Activated T-helper 2 cell treated with anti-CD3 and anti-CD28 coated beads, Interferon-gamma antibody, Interleukin-2, Interleukin-4, amounts not matched to agents 10 μg/mL and 5 μg/mL and 100 μg/mL, durations not matched to agents 14 hours and 24 hours and 36 hours (primary cell): Measurements from ENCODE around the gene GPR160. TPM values are rescaled to one million over a fixed set of nuclear protein-coding genes. Genes with fewer than 3 reads are reported as not detected.

Experiments
- DNase-seq: peaks from one replicate; pipeline ENCODE4 v3.0.0; 2021; ENCODE audit warnings: low spot score
- H3K27ac Mint-ChIP-seq: one replicate; pipeline ENCODE4 v1.8.0; 2021; ENCODE audit warnings: mixed read lengths
- H3K27me3 Mint-ChIP-seq: one replicate; pipeline ENCODE4 v1.8.0; 2021; ENCODE audit warnings: low read depth, mixed read lengths
- H3K36me3 Mint-ChIP-seq: one replicate; pipeline ENCODE4 v1.8.0; 2021; ENCODE audit warnings: low read depth, mixed read lengths
- H3K4me1 Mint-ChIP-seq: one replicate; pipeline ENCODE4 v1.8.0; 2021; ENCODE audit warnings: low read depth, mixed read lengths
- H3K4me3 Mint-ChIP-seq: one replicate; pipeline ENCODE4 v1.8.0; 2021; ENCODE audit warnings: low read depth, mild to moderate bottlenecking, moderate library complexity, mixed read lengths
- H3K9me3 Mint-ChIP-seq: one replicate; pipeline ENCODE4 v1.8.0; 2021; ENCODE audit warnings: mixed read lengths
- intact Hi-C: fragments of 100-400 bp; cut with micrococcal nuclease; formaldehyde crosslinking; loops from one replicate; pipeline ENCODE4 v1.15.1; 2023
- total RNA-seq: library from RNA; stranded (reverse); gene quantifications from 2 replicates; pipeline ENCODE4 v1.2.3, GENCODE V29; 2022

The GPR160 gene
- total RNA-seq, 1 donor from 2014 or later: 9.6 TPM

GRCh38 chr3:170057550-170057949, 19.8 kb downstream of the GPR160 start:
- Mint-ChIP-seq H3K4me3 (peak overlapping the region; percentile 61), H3K9me3 (no peaks in the 10 kb centered on the region), H3K36me3 (peaks cover 3% of the 10 kb centered on the region), H3K27me3 (no peaks in the 10 kb centered on the region), H3K27ac (peak overlapping the region; percentile 81), H3K4me1 (peaks cover 46% of the 10 kb centered on the region)
- intact Hi-C loops: loop anchor here (2.0 to 5.0 kb wide), 4 partner anchors 19 to 200 kb away; no protein-coding TSS in a partner anchor
- no peak for DNase-seq

DNA sequence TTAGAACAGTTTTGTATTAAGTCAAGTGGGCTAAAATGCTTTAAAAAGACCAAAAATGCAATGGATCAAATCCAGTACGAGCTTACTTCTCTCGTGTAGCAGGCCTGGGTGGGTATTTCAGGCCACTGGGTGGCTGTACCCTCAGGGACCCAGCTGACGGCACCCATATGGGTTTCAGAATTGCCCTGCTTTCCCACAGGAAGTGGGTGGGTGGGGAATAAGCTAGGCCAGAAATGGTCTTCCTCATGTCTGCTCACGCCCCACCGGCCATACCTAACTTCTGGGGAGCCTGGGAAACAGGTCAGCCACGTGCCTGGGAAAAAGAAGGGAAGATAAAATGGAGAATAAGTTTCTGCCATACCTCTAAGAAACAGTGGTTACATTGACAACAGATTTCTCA, 20.3 kb downstream of the GPR160 start:
- intact Hi-C loops: loop anchor here (5.0 kb wide), 1 partner anchor 199 kb away; no protein-coding TSS in a partner anchor
- peak overlapping the region; percentile 81 for H3K27ac Mint-ChIP-seq
- peak overlapping the region; percentile 61 for H3K4me3 Mint-ChIP-seq

GRCh38 chr3:170059447-170059846, 21.7 kb downstream of the GPR160 start:
- Mint-ChIP-seq H3K9me3 (no peaks in the 10 kb centered on the region), H3K4me3 (no peak overlapping the region), H3K27ac (no peak overlapping the region), H3K27me3 (no peaks in the 10 kb centered on the region), H3K36me3 (peaks cover 3% of the 10 kb centered on the region), H3K4me1 (peaks cover 41% of the 10 kb centered on the region)
- intact Hi-C loops: loop anchor here (5.0 kb wide), 1 partner anchor 198 kb away; no protein-coding TSS in a partner anchor
- DNase-seq: no peak

More for the DNA sequence above, 20.3 kb downstream of the GPR160 start:
- no peaks in the 10 kb centered on the region for H3K27me3 Mint-ChIP-seq
- H3K36me3 Mint-ChIP-seq: peaks cover 3% of the 10 kb centered on the region
- no peak for DNase-seq
- no peaks in the 10 kb centered on the region for H3K9me3 Mint-ChIP-seq
- peaks cover 46% of the 10 kb centered on the region for H3K4me1 Mint-ChIP-seq

DNA sequence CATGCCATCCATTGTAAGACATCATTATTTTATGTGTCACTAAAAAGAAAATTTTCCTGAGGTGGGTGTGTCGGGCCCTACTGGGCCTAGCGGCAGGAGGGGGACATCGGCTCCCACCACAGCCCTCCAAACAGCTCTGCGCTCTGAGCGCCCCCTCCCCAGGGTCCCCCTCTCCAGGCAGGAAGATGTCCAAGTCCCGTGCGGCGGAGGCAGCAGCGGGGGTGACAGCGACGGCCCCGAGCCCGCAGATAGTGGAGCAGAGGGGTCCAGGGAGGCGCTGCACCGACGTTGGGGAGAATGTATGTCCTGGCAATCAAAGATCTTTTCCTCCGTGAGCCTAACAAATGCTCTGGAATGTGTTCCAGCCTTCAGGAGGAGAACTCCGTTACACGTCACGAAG, 24.3 kb downstream of the GPR160 start:
- Mint-ChIP-seq H3K27me3 (no peaks in the 10 kb centered on the region), H3K4me1 (peaks cover 21% of the 10 kb centered on the region), H3K4me3 (no peak overlapping the region), H3K27ac (no peak overlapping the region), H3K9me3 (no peaks in the 10 kb centered on the region), H3K36me3 (peaks cover 3% of the 10 kb centered on the region)
- intact Hi-C loops: no loop called here
- DNase-seq: no peak

DNA sequence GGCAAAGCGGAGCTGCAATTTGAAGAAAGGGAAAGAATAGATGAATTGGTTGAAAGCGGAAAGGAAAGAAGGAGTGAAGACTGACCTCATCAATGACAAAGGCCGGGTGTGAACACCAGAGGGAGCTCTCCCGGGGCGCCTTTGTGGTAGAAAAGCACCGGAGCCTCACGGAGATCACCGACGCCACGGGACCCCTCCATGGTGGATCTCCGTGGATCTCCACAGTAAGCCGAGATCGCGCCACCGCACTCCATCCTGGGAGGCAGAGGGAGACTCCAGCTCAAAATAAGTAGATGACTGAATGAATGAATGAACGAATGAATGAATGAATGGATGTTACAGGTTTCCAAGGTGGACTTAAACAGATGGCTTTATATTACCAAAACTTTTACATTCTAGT, 25.0 kb downstream of the GPR160 start:
- Mint-ChIP-seq H3K4me3 (no peak overlapping the region), H3K9me3 (no peaks in the 10 kb centered on the region), H3K27me3 (no peaks in the 10 kb centered on the region), H3K36me3 (peaks cover 3% of the 10 kb centered on the region), H3K4me1 (peaks cover 14% of the 10 kb centered on the region), H3K27ac (no peak overlapping the region)
- DNase-seq: no peak
- intact Hi-C loops: no loop called here

DNA sequence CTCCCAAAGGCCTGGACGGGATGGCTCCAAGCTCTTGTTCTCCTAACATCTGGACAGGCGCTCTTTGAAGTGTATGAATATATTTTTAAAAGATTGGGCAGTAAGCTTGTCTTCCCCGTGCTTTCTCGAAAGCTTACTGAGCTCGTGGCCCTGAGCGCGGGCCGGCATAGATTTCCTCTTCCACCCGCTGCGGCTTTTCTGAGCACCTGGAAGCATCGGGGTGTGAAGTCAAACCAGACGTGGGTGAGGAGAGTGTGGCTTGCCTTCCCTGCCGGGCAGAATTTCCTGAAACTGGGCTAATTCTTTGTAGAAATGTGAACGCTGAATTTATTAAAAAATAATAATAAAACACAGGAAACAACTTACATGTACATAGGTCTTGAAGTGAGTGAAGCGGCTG, 25.9 kb downstream of the GPR160 start:
- intact Hi-C loops: no loop called here
- Mint-ChIP-seq H3K36me3 (peaks cover 3% of the 10 kb centered on the region), H3K9me3 (no peaks in the 10 kb centered on the region), H3K4me1 (peaks cover 5% of the 10 kb centered on the region), H3K27me3 (no peaks in the 10 kb centered on the region), H3K4me3 (no peak overlapping the region), H3K27ac (no peak overlapping the region)
- DNase-seq: no peak

- DNase-seq: no peak
- Mint-ChIP-seq H3K27me3 (no peaks in the 10 kb centered on the region), H3K36me3 (peaks cover 3% of the 10 kb centered on the region), H3K4me1 (peaks cover 3% of the 10 kb centered on the region), H3K4me3 (no peak overlapping the region), H3K27ac (no peak overlapping the region), H3K9me3 (no peaks in the 10 kb centered on the region)
- intact Hi-C loops: no loop called here
Measured at GRCh38 chr3:170064108-170064507, 26.3 kb downstream of the GPR160 start.

- H3K4me3 Mint-ChIP-seq: no peak overlapping the region
- H3K36me3 Mint-ChIP-seq: peaks cover 21% of the 10 kb centered on the region
- no peaks in the 10 kb centered on the region for H3K27me3 Mint-ChIP-seq
- no peak for DNase-seq
- intact Hi-C loops: loop anchor here (2.0 kb wide), 1 partner anchor 19 kb away; no protein-coding TSS in a partner anchor
- H3K4me1 Mint-ChIP-seq: peaks cover 13% of the 10 kb centered on the region
- peaks cover 12% of the 10 kb centered on the region for H3K9me3 Mint-ChIP-seq
- no peak overlapping the region for H3K27ac Mint-ChIP-seq
Measured at GRCh38 chr3:170075441-170076091, 37.8 kb downstream of the GPR160 start.

- peaks cover 26% of the 10 kb centered on the region for H3K36me3 Mint-ChIP-seq
Measured at GRCh38 chr3:170076715-170077238, 39.0 kb downstream of the GPR160 start.

DNA sequence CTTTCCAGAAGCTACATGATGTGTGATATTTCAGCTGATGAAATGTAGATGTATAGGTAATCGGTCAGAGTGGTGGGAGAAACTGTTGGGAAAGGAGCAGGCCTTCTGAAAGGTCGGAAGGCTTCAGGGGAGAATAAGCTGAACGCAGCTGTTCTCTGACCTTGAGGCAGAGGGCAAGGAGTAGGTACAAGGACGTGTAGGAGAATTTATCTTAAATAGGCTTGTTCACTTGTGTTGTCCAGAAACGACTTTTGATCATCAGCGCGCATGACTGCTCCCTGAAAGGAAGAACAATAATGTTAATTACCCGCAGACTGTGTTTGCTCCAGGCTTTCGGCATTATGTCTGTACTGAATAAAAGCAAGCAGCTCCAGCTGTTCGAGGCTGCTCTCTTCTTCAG, 39.6 kb downstream of the GPR160 start:
- intact Hi-C loops: loop anchor here (2.0 kb wide), 1 partner anchor 21 kb away; no protein-coding TSS in a partner anchor
- H3K4me3 Mint-ChIP-seq: no peak overlapping the region
- peaks cover 24% of the 10 kb centered on the region for H3K36me3 Mint-ChIP-seq
- H3K27ac Mint-ChIP-seq: no peak overlapping the region
- no peaks in the 10 kb centered on the region for H3K27me3 Mint-ChIP-seq
- H3K4me1 Mint-ChIP-seq: peaks cover 13% of the 10 kb centered on the region
- H3K9me3 Mint-ChIP-seq: peaks cover 9% of the 10 kb centered on the region
- no peak for DNase-seq

More at GRCh38 chr3:170076715-170077238, 39.0 kb downstream of the GPR160 start:
- H3K27ac Mint-ChIP-seq: no peak overlapping the region
- DNase-seq: no peak
- H3K9me3 Mint-ChIP-seq: peaks cover 12% of the 10 kb centered on the region
- no peak overlapping the region for H3K4me3 Mint-ChIP-seq
- no peaks in the 10 kb centered on the region for H3K27me3 Mint-ChIP-seq
- intact Hi-C loops: loop anchor here (2.0 kb wide), 1 partner anchor 20 kb away; no protein-coding TSS in a partner anchor
- peaks cover 13% of the 10 kb centered on the region for H3K4me1 Mint-ChIP-seq

DNA sequence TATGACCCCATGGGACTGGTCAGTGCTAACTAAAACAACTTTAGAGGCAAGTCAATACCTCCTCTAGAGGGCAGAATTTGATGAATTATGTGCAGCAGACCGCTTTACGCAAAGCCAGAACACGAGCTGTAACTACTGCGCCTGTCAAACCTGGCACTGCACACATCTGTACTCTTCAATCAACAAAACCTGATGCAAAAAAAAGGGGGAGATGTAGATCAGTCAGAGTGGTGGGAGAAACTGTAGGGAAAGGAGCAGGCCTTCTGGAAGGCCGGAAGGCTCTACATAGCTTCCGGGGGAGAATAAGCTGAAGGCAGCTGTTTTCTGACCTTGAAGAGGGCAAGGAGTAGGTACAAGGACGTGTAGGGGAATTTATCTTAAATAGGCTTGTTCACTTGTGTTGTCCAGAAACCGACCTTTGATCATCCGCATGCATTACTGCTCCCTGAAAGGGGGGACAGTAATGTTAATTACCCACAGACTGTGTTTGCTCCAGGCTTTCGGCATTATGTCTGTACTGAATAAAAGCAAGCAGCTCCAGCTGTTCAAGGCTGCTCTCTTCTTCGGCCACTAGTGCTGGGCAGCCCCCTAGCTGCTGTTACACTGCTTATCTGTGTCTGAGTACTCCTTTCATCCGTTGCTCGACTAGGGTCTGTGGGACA, 41.0 kb downstream of the GPR160 start:
- H3K27me3 Mint-ChIP-seq: no peaks in the 10 kb centered on the region
- H3K4me3 Mint-ChIP-seq: no peak overlapping the region
- peaks cover 20% of the 10 kb centered on the region for H3K36me3 Mint-ChIP-seq
- intact Hi-C loops: no loop called here
- no peaks in the 10 kb centered on the region for H3K9me3 Mint-ChIP-seq
- H3K4me1 Mint-ChIP-seq: peaks cover 13% of the 10 kb centered on the region
- no peak for DNase-seq
- no peak overlapping the region for H3K27ac Mint-ChIP-seq

GRCh38 chr3:170079536-170080165, 41.9 kb downstream of the GPR160 start:
- intact Hi-C loops: no loop called here
- peaks cover 27% of the 10 kb centered on the region for H3K36me3 Mint-ChIP-seq
- H3K4me3 Mint-ChIP-seq: no peak overlapping the region

More at GRCh38 chr3:170079536-170080165, 41.9 kb downstream of the GPR160 start:
- H3K27ac Mint-ChIP-seq: no peak overlapping the region
- no peak for DNase-seq
- no peaks in the 10 kb centered on the region for H3K27me3 Mint-ChIP-seq
- no peaks in the 10 kb centered on the region for H3K9me3 Mint-ChIP-seq
- H3K4me1 Mint-ChIP-seq: peaks cover 13% of the 10 kb centered on the region
